Astrocyte (in vitro differentiated cells and primary cell): Measurements from ENCODE around the gene STT3B.

ENCODE experiments used
- EZH2 ChIP-seq: IDR thresholded peaks from 2 replicates; pipeline ENCODE4 v1.6.1; 2012; ENCODE audit warnings: mild to moderate bottlenecking, low read length, inconsistent platforms; ENCODE audit not compliant: insufficient read depth
- TF ChIP-seq, protein P1 (sequence below): IDR thresholded peaks from 2 replicates; pipeline ENCODE4 v1.5.1; 2011; ENCODE audit warnings: low read depth, mild to moderate bottlenecking, inconsistent platforms, low read length, moderate library complexity; ENCODE audit not compliant: insufficient read depth

DNA sequence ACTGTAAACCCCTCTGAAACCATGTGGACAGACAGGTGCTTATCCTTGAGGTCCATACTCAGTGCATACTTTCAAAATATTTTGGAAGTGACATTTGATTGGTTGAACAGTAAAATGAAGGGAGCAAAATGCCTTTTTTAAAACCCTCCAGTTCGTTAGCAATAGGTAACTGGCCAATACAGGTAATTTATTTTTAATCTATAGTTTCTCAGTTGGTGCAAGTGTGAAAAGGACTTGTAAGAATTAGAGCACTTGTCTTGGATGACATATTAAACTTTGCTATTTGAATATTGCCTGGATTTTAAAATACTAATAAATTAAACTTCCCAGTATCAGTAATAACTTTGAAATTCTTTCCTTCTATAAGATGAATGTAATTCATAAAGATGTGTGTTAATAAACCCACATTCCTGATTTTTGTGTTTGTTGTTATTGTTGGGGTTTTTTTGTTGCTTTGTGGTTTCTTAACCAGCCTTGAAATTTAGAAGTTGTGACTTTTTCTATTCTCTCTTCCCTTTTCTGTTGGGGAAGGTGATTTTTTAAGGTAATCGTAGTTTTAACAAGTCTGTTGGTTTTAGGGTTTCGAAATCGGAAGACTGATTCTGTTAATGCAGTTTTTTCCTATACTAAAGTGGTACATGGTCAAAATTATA, 90.0 kb downstream of the STT3B start:
- TF ChIP-seq, protein P1, sequence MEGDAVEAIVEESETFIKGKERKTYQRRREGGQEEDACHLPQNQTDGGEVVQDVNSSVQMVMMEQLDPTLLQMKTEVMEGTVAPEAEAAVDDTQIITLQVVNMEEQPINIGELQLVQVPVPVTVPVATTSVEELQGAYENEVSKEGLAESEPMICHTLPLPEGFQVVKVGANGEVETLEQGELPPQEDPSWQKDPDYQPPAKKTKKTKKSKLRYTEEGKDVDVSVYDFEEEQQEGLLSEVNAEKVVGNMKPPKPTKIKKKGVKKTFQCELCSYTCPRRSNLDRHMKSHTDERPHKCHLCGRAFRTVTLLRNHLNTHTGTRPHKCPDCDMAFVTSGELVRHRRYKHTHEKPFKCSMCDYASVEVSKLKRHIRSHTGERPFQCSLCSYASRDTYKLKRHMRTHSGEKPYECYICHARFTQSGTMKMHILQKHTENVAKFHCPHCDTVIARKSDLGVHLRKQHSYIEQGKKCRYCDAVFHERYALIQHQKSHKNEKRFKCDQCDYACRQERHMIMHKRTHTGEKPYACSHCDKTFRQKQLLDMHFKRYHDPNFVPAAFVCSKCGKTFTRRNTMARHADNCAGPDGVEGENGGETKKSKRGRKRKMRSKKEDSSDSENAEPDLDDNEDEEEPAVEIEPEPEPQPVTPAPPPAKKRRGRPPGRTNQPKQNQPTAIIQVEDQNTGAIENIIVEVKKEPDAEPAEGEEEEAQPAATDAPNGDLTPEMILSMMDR, result no peak
- no peak for TF ChIP-seq EZH2
